Stimulated activated naive CD8-positive, alpha-beta T cell treated with anti-CD3 and anti-CD28 coated beads, Interleukin-15, Interleukin-2, amounts not matched to agents 100 U/mL and 50 U/mL, for 24 hours (primary cell): ENCODE results near the gene GFPT2.

Experiments used
- ATAC-seq: fragments of 150-1000 bp; cut with Tn5 transposase; one replicate; pipeline ENCODE4 v1.10.0; 2021
- DNase-seq: peaks from one replicate; pipeline ENCODE4 v3.0.0; 2021

Gene GFPT2

GRCh38 chr5:180332861-180333260 lies 20.3 kb downstream of the GFPT2 start:
- ATAC-seq (no peak), DNase-seq (no peak)

- DNase-seq, result no peak
- ATAC-seq, result no peak
Observed at GRCh38 chr5:180332051-180332517, 21.1 kb downstream of the GFPT2 start.

GRCh38 chr5:180331647-180331950 lies 21.5 kb downstream of the GFPT2 start:
- no peak for ATAC-seq
- DNase-seq, result no peak

- no peak for ATAC-seq
Observed at GRCh38 chr5:180330810-180331646, 22.1 kb downstream of the GFPT2 start.

GRCh38 chr5:180330270-180330648 lies 22.9 kb downstream of the GFPT2 start:
- DNase-seq (no peak), ATAC-seq (peak; percentile 13)

More at GRCh38 chr5:180330810-180331646, 22.1 kb downstream of the GFPT2 start:
- no peak for DNase-seq

GRCh38 chr5:180329606-180330269 lies 23.4 kb downstream of the GFPT2 start:
- ATAC-seq (no peak), DNase-seq (no peak)

- no peak for DNase-seq
- ATAC-seq, result no peak
Observed at GRCh38 chr5:180329138-180329435, 24.0 kb downstream of the GFPT2 start.

GRCh38 chr5:180328296-180329137 lies 24.6 kb downstream of the GFPT2 start:
- DNase-seq (peak; percentile 87), ATAC-seq (peak; percentile 85)

- ATAC-seq (no peak), DNase-seq (no peak)
Observed at GRCh38 chr5:180326989-180327565, 26.1 kb downstream of the GFPT2 start.

GRCh38 chr5:180324601-180324950 lies 28.6 kb downstream of the GFPT2 start:
- no peak for ATAC-seq
- no peak for DNase-seq

GRCh38 chr5:180323941-180324600 lies 29.1 kb downstream of the GFPT2 start:
- ATAC-seq, result no peak

GRCh38 chr5:180323160-180323559 lies 30.0 kb downstream of the GFPT2 start:
- ATAC-seq, result no peak

More at GRCh38 chr5:180323941-180324600, 29.1 kb downstream of the GFPT2 start:
- DNase-seq, result no peak

GRCh38 chr5:180318456-180319089 lies 34.6 kb downstream of the GFPT2 start:
- no peak for ATAC-seq
- DNase-seq, result no peak

More at GRCh38 chr5:180323160-180323559, 30.0 kb downstream of the GFPT2 start:
- no peak for DNase-seq

GRCh38 chr5:180316586-180316985 lies 36.5 kb downstream of the GFPT2 start:
- no peak for DNase-seq
- ATAC-seq, result no peak

GRCh38 chr5:180315762-180316212 lies 37.3 kb downstream of the GFPT2 start:
- ATAC-seq (peak; percentile 72), DNase-seq (peak; percentile 82)

GRCh38 chr5:180313677-180314505 lies 39.2 kb downstream of the GFPT2 start:
- DNase-seq (peak; percentile 55), ATAC-seq (peak; percentile 71)

- ATAC-seq, result no peak
- DNase-seq, result no peak
Observed at GRCh38 chr5:180311216-180311615, 41.9 kb downstream of the GFPT2 start.

GRCh38 chr5:180306796-180307195 lies 46.3 kb downstream of the GFPT2 start:
- ATAC-seq, result no peak

GRCh38 chr5:180305481-180305880 lies 47.7 kb downstream of the GFPT2 start:
- DNase-seq (no peak), ATAC-seq (no peak)

More at GRCh38 chr5:180306796-180307195, 46.3 kb downstream of the GFPT2 start:
- no peak for DNase-seq
